ENCODE data around the gene HPF1.
A peak's percentile ranks its signal among the peaks of the same experiment; 100 is the strongest.
"Not testable (repeated sequence)": the region's sequence is repeated elsewhere in the genome, so short reads cannot be mapped to it uniquely, and the experiment has no call there.

HPF1 gene

DNA sequence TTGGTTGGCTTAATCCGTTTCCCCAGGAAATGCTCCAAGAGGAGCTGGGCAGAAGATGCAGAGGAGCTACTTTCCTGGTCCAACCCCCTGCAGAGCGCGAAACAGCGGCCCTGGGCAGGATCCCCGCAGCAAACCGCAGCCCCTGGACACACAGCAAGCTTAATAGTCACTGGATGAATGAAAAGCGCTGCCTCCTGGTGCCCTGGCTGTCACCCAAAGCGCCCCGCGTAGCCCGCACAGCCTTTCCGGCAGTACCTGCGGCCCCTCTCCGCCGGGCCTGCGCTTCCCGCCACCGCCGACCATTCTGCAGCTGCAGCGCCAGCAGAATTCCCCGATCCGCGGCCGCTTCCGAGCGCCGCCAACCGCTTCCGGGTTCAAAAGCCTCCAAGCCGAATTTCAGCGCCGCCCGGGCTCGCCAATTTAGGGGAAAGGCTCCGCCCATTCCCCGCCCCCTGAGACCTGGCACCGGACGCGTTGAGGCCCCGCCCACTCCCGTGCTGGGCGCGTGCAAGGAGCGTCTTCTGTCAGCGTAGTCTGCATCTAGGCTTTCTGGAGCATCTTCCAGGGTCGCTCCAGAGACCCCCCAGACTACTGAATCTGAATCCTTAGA lies at the start of gene HPF1:
Gene HPF1, minus strand, starts transcription at position 370 of the 610 bp plus-strand sequence. Its CDS starts 67 bp downstream, at position 303.
- Mint-ChIP-seq H3K36me3 (ENCODE audit: low read depth) (peaks cover under 1% of the 10 kb centered on the region), H3K27ac (peak within 1 kb of the TSS; percentile 75), H3K4me3 (peak within 1 kb of the TSS; percentile 91), H3K4me1 (ENCODE audit: low read depth) (peaks cover 24% of the 10 kb centered on the region), H3K27me3 (peaks cover 3% of the 10 kb centered on the region), H3K9me3 (no peaks in the 10 kb centered on the region)

DNA sequence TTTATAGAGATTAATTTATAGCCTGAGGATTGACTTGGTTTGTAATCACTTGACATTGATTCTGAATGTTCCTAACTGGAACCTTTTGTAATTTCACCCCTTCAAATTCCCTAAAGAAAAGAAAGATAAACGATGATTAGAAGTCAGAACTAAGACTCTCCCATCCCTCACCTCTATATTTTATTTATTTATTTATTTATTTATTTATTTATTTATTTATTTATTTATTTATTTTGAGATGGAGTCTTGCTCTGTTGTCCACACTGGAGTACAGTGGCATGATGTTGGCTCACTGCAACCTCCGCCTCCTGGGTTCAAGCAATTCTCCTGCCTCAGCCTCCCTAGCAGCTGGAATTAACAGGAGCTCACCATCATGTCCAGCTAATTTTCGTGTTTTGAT lies 49.0 kb upstream of the HPF1 start:
- not testable (repeated sequence) for H3K9me3 Mint-ChIP-seq; H3K27ac Mint-ChIP-seq; H3K36me3 Mint-ChIP-seq (ENCODE audit: low read depth); H3K4me3 Mint-ChIP-seq; H3K27me3 Mint-ChIP-seq; H3K4me1 Mint-ChIP-seq (ENCODE audit: low read depth)

GRCh38 chr4:169803413-169803812 lies 45.7 kb upstream of the HPF1 start:
- no peaks in the 10 kb centered on the region for H3K36me3 Mint-ChIP-seq (ENCODE audit: low read depth)
- H3K4me3 Mint-ChIP-seq: no peak overlapping the region
- peaks cover 4% of the 10 kb centered on the region for H3K27me3 Mint-ChIP-seq
- H3K9me3 Mint-ChIP-seq: no peaks in the 10 kb centered on the region
- no peak overlapping the region for H3K27ac Mint-ChIP-seq
- H3K4me1 Mint-ChIP-seq (ENCODE audit: low read depth): no peaks in the 10 kb centered on the region

DNA sequence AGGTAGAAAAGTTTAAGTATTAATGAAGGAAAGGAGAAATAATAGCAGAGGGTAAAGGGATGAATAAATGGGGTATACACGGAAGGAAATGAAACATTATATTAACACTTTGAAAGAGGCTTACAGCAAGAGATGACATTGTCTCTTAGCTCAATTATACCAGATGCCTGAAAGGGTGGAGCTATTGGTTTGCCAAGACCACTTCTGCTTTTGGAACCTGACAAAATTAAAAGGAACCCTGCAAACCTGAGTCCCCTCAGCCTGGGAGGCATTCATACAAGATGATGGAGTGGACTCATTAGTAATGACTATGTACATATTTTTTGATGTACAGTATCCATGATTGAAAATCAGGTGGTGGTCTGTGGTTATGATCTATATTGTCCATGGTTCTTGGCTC lies 45.1 kb upstream of the HPF1 start:
- H3K27me3 Mint-ChIP-seq: peaks cover 4% of the 10 kb centered on the region
- no peak overlapping the region for H3K4me3 Mint-ChIP-seq
- H3K36me3 Mint-ChIP-seq (ENCODE audit: low read depth): no peaks in the 10 kb centered on the region
- no peak overlapping the region for H3K27ac Mint-ChIP-seq
- H3K4me1 Mint-ChIP-seq (ENCODE audit: low read depth): no peaks in the 10 kb centered on the region
- H3K9me3 Mint-ChIP-seq: no peaks in the 10 kb centered on the region

- Mint-ChIP-seq H3K27me3 (peaks cover 9% of the 10 kb centered on the region), H3K4me3 (no peak overlapping the region)
Observed at GRCh38 chr4:169800541-169800940, 42.8 kb upstream of the HPF1 start.

DNA sequence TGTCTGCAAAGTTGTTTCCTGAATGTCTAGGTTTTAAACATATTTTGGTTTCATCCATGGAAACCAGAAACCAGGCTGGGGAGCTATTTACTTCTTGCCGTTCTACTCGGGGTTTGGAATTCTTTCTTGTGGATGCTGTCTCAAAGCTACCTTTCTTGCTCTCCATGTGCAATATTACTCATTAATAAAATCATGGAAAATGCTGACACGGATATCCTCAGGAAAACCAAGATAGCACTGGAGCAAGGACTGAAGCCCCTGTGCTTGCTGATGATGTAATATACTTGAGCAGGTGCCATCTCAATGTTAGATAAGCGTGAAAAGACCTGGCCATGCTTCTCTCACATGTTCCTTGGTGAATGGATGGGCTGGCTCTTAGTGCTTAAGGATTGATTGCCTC lies 41.5 kb upstream of the HPF1 start:
- H3K9me3 Mint-ChIP-seq: no peaks in the 10 kb centered on the region
- no peak overlapping the region for H3K27ac Mint-ChIP-seq
- H3K4me1 Mint-ChIP-seq (ENCODE audit: low read depth): no peaks in the 10 kb centered on the region
- no peak overlapping the region for H3K4me3 Mint-ChIP-seq
- peaks cover 14% of the 10 kb centered on the region for H3K27me3 Mint-ChIP-seq
- no peaks in the 10 kb centered on the region for H3K36me3 Mint-ChIP-seq (ENCODE audit: low read depth)

More at GRCh38 chr4:169800541-169800940, 42.8 kb upstream of the HPF1 start:
- H3K36me3 Mint-ChIP-seq (ENCODE audit: low read depth): no peaks in the 10 kb centered on the region
- H3K4me1 Mint-ChIP-seq (ENCODE audit: low read depth): no peaks in the 10 kb centered on the region
- no peak overlapping the region for H3K27ac Mint-ChIP-seq
- no peaks in the 10 kb centered on the region for H3K9me3 Mint-ChIP-seq

DNA sequence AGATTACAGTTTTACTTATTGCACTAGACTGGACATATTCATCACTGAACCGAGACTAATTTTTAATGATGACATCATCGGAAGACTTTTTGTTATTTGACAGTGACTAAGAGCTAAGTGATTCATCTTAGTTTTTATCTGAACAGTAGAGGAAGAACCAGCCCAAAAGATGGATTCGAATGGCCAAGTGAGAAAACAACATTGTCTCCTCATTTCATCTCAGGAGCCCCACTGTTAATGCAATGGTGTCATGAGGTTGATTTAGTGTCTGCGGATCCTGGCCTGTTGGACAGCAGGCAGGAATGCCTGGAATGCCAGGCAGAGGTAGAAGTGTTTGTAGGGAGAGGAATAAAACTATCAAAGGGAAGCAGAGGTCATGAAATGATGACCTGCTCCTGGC lies 37.8 kb upstream of the HPF1 start:
- no peaks in the 10 kb centered on the region for H3K9me3 Mint-ChIP-seq
- H3K27ac Mint-ChIP-seq: no peak overlapping the region
- H3K36me3 Mint-ChIP-seq (ENCODE audit: low read depth): no peaks in the 10 kb centered on the region
- H3K4me3 Mint-ChIP-seq: no peak overlapping the region
- H3K4me1 Mint-ChIP-seq (ENCODE audit: low read depth): peaks cover 10% of the 10 kb centered on the region
- H3K27me3 Mint-ChIP-seq: peaks cover 33% of the 10 kb centered on the region

DNA sequence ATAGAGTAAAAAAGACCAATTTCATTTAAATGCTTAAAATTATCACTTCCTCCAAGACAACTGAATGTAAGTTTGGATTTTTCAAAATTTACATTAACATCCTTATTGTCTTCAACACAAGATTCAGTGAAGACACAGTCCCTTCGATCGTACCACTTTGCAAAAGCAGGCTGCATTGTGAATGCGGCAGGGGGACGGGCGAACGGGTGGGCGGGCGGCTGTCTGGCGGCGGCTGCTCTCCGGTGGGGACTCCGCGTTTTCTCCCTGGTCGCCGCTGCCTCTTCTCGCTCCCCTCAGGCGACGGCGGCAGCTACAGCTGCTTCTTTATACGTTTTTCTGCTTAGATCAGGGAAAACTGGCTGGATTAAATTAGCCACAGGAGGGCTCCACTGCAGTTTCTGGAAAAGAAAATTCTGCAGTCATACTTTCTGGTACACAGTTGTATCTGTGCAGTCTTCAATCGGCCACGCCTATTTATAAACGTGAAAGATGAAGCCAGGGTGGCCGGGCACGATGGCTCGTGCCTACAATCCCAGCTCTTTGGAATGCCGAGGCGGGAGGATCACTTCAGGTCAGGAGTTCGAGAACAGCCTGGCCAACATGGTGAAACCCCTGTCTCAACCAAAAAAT lies 33.9 kb upstream of the HPF1 start:
- H3K4me1 Mint-ChIP-seq (ENCODE audit: low read depth): peaks cover 10% of the 10 kb centered on the region
- H3K27me3 Mint-ChIP-seq: peaks cover 64% of the 10 kb centered on the region
- no peaks in the 10 kb centered on the region for H3K9me3 Mint-ChIP-seq
- H3K4me3 Mint-ChIP-seq: peak overlapping the region; percentile 10
- H3K36me3 Mint-ChIP-seq (ENCODE audit: low read depth): no peaks in the 10 kb centered on the region
- H3K27ac Mint-ChIP-seq: no peak overlapping the region

DNA sequence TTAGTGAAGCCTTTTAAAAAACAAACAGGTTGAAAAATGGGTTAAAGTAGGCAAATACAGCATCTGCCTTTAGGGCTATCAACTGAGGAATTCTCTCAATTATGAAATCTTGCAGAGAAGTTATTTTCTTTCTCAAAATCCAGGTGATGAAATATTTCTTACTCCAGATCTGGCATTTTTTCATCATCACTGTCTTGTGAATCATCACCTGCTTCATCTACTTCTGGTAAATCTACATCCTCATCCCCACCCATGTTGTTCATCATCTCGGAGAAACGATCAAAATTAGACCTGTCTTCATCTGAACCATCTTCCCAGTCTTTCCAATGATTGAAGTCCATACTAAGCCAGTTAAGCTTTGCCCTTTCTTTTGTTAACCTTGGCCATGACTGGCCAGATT lies 33.3 kb upstream of the HPF1 start:
- Mint-ChIP-seq H3K27me3 (peaks cover 59% of the 10 kb centered on the region), H3K4me3 (peak overlapping the region; percentile 10), H3K27ac (no peak overlapping the region), H3K4me1 (ENCODE audit: low read depth) (peaks cover 10% of the 10 kb centered on the region), H3K9me3 (no peaks in the 10 kb centered on the region), H3K36me3 (ENCODE audit: low read depth) (no peaks in the 10 kb centered on the region)

DNA sequence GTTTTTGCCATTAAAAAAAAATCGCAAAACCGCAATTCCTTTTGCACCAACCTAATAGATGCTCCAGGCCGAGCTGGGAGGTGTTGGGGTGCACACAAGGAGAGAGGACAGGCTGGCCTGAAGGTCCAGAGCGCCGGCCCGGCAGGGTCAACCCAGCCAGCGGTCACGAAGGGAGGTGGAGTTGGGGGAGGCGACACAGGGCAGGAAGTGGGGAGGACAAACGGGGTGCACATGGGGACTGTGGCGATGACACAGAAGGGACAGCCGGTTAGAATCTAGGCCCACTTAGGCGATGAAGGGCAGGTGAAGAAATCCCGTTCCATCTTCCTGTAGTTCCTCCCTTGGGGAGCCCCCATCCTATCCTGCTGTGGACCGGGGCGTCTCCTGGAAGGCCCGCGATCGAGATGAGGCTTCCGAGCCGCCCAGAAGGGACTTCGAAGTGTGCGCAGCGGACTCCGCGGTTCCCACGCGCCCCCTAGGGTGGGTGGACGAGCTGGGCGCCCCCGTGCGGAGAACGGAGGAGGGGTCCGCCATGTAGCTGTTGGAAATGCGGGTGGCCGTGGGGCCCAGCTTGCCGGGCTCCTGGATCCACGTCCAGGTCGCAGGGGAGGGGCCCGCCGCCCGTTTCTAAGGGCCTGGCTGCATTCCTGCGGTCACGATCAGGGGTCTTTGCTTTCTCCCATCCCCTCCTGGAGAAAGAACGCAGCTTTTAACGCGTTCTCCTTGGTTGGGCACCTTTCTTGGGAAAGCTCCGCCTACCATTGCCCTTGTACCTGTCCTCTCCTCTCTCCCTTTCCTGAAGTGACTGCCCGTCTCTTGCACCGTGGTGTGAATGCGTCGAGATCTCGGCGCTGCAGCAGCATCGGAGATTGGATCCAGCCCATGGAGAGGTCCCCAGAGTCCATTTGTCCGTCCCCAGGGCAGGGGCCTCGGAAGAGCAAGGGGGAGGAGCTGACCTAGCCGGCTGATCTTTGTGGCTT lies 17.0 kb upstream of the HPF1 start:
- H3K9me3 Mint-ChIP-seq: no peaks in the 10 kb centered on the region
- H3K27me3 Mint-ChIP-seq: peaks cover 24% of the 10 kb centered on the region
- no peaks in the 10 kb centered on the region for H3K36me3 Mint-ChIP-seq (ENCODE audit: low read depth)
- H3K27ac Mint-ChIP-seq: no peak overlapping the region
- peak overlapping the region; percentile 17 for H3K4me3 Mint-ChIP-seq
- no peaks in the 10 kb centered on the region for H3K4me1 Mint-ChIP-seq (ENCODE audit: low read depth)

GRCh38 chr4:169773889-169774288 lies 16.1 kb upstream of the HPF1 start:
- no peaks in the 10 kb centered on the region for H3K4me1 Mint-ChIP-seq (ENCODE audit: low read depth)
- H3K9me3 Mint-ChIP-seq: no peaks in the 10 kb centered on the region
- peaks cover 24% of the 10 kb centered on the region for H3K27me3 Mint-ChIP-seq

GRCh38 chr4:169771556-169772080 lies 13.9 kb upstream of the HPF1 start:
- not testable (repeated sequence) for H3K36me3 Mint-ChIP-seq (ENCODE audit: low read depth); H3K4me3 Mint-ChIP-seq; H3K9me3 Mint-ChIP-seq; H3K27ac Mint-ChIP-seq; H3K4me1 Mint-ChIP-seq (ENCODE audit: low read depth)
- H3K27me3 Mint-ChIP-seq: peaks cover 21% of the 10 kb centered on the region

More at GRCh38 chr4:169773889-169774288, 16.1 kb upstream of the HPF1 start:
- no peaks in the 10 kb centered on the region for H3K36me3 Mint-ChIP-seq (ENCODE audit: low read depth)
- H3K27ac Mint-ChIP-seq: no peak overlapping the region
- no peak overlapping the region for H3K4me3 Mint-ChIP-seq

- Mint-ChIP-seq H3K4me1 (ENCODE audit: low read depth) (no peaks in the 10 kb centered on the region), H3K36me3 (ENCODE audit: low read depth) (no peaks in the 10 kb centered on the region), H3K27me3 (peaks cover 14% of the 10 kb centered on the region), H3K9me3 (no peaks in the 10 kb centered on the region), H3K27ac (no peak overlapping the region), H3K4me3 (no peak overlapping the region)
Observed at GRCh38 chr4:169770416-169770815, 12.7 kb upstream of the HPF1 start.

DNA sequence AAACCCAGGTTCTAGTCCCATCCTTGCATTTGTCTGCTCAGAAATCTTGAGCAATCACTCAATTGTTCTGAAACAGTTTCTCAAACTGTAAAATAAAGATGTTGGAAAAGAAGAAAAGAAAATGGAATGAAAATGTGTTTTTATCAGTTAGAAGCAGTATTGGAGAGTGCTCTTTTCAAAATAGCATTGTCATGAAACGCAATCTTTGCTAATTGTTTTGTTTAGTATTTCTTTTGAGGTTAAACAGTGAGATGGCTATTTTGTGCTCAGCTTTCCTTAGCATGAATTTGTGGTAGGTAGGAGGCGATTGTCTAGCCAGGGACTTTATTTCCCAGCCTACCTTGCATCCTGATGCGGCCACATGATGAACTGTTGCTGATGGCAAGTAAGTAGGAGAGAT lies 10.6 kb upstream of the HPF1 start:
- Mint-ChIP-seq H3K27ac (no peak overlapping the region), H3K9me3 (no peaks in the 10 kb centered on the region), H3K36me3 (ENCODE audit: low read depth) (no peaks in the 10 kb centered on the region), H3K27me3 (peaks cover 4% of the 10 kb centered on the region), H3K4me1 (ENCODE audit: low read depth) (no peaks in the 10 kb centered on the region), H3K4me3 (no peak overlapping the region)

DNA sequence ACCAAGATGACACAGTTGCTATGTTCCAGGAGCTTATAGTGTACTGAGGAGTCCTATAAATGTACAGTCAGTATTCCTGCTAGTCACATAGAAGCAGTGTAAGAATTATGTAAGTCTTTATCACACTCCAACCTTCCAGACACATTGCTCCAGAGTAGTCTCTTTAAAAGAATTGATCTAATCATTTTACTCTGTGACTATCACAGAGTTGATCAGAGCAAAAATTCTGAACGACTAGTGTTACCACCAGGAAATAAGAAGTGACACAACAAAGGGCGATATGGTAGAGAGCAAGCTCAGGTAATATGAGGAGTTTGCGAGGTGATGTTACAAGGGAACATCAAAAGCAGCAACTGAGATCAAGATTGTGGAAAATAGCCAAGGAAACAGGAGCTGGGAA lies 9.0 kb upstream of the HPF1 start:
- H3K36me3 Mint-ChIP-seq (ENCODE audit: low read depth): no peaks in the 10 kb centered on the region
- H3K4me1 Mint-ChIP-seq (ENCODE audit: low read depth): no peaks in the 10 kb centered on the region
- no peak overlapping the region for H3K4me3 Mint-ChIP-seq
- H3K27me3 Mint-ChIP-seq: peaks cover 9% of the 10 kb centered on the region
- no peaks in the 10 kb centered on the region for H3K9me3 Mint-ChIP-seq
- H3K27ac Mint-ChIP-seq: no peak overlapping the region
